SK-N-SH treated with all-trans-retinoic acid at 6 μM for 48 hours (cell line): ENCODE data around the gene TBCD.

ENCODE experiments used
- BACH2 ChIP-seq: fragments of 250-450 bp; sonication (Bioruptor Pico); IDR thresholded peaks from 2 replicates; pipeline ENCODE4 v1.9.0; 2021; ENCODE audit warnings: mild to moderate bottlenecking, borderline replicate concordance
- CREB5 ChIP-seq: fragments of 250-450 bp; sonication (Bioruptor Pico); IDR thresholded peaks from 2 replicates; pipeline ENCODE4 v1.5.1; 2020; ENCODE audit warnings: low read depth, mild to moderate bottlenecking, moderate library complexity
- PPARA ChIP-seq: fragments of 250-450 bp; sonication (Bioruptor Pico); IDR thresholded peaks from 2 replicates; pipeline ENCODE4 v1.5.0; 2020; ENCODE audit warnings: mild to moderate bottlenecking, borderline replicate concordance
- SNAI2 ChIP-seq: fragments of 250-450 bp; sonication (Bioruptor Pico); IDR thresholded peaks from 2 replicates; pipeline ENCODE4 v1.5.0; 2020; ENCODE audit warnings: mild to moderate bottlenecking, moderate library complexity
- TCF4 ChIP-seq: fragments of 250-450 bp; sonication (Bioruptor Pico); IDR thresholded peaks from 2 replicates; pipeline ENCODE4 v1.8.0; 2021; ENCODE audit warnings: mild to moderate bottlenecking, moderate library complexity, borderline replicate concordance
- ZFP3 ChIP-seq: fragments of 250-450 bp; sonication (Bioruptor Pico); IDR thresholded peaks from 2 replicates; pipeline ENCODE4 v1.5.0; 2020; ENCODE audit warnings: mild to moderate bottlenecking, moderate library complexity
- ZFP30 ChIP-seq: fragments of 450-650 bp; formaldehyde crosslinking; IDR thresholded peaks from 2 replicates; pipeline ENCODE4 v1.5.0; 2022; ENCODE audit warnings: mild to moderate bottlenecking, moderate library complexity
- ZNF565 ChIP-seq: fragments of 450-650 bp; formaldehyde crosslinking; conservative IDR thresholded peaks from 2 replicates; pipeline ENCODE4 v1.5.0; 2020; ENCODE audit warnings: low read depth, mild to moderate bottlenecking, moderate library complexity
- ZNF70 ChIP-seq: fragments of 450-650 bp; formaldehyde crosslinking; IDR thresholded peaks from 2 replicates; pipeline ENCODE4 v1.5.0; 2020; ENCODE audit warnings: mild to moderate bottlenecking, moderate library complexity
- TF ChIP-seq, protein P1 (sequence below): fragments of 250-450 bp; sonication (Bioruptor Pico); IDR thresholded peaks from 2 replicates; pipeline ENCODE4 v1.8.0; 2020; ENCODE audit warnings: mild to moderate bottlenecking, moderate library complexity, borderline replicate concordance
- TF ChIP-seq, protein P2 (sequence below): fragments of 250-450 bp; sonication (Bioruptor Pico); IDR thresholded peaks from 2 replicates; pipeline ENCODE4 v1.5.1; 2021; ENCODE audit warnings: mild to moderate bottlenecking, moderate library complexity

DNA sequence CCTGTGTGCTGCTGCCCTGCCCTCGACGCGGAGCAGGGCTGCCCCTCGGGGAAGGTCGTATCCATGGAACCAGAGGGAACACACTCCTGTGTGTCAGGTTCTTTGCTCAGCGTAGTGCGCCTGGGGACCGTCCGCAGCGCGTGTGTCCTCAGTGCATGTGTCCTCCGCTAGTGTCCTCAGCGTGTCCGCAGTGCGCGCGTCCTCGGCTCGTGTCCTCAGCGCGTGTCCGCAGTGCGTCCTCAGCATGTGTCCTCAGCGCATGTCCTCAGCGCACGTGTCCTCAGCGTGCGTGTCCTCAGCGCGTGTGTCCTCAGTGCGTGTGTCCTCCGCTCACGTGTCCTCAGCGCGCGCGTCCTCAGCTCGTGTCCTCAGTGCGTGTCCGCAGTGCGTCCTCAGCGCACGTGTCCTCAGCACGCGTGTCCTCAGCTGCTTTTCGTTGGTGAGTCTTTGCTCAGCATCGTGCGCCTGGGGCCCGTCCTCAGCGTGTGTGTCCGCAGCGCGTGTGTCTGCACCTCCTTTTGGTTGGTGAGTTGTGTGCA, 147.2 kb downstream of the TBCD start:
- TF ChIP-seq TCF4, result no peak
- no peak for TF ChIP-seq ZNF565 (CRISPR knock-in tag)
- no peak for TF ChIP-seq ZFP3 (CRISPR knock-in tag)
- no peak for TF ChIP-seq SNAI2 (CRISPR knock-in tag)
- TF ChIP-seq CREB5 (CRISPR knock-in tag), result no peak
- TF ChIP-seq ZNF70 (CRISPR knock-in tag), result no peak
- TF ChIP-seq BACH2 (CRISPR knock-in tag), result no peak
- TF ChIP-seq PPARA, result no peak
- no peak for TF ChIP-seq ZFP30
- TF ChIP-seq, protein P1, sequence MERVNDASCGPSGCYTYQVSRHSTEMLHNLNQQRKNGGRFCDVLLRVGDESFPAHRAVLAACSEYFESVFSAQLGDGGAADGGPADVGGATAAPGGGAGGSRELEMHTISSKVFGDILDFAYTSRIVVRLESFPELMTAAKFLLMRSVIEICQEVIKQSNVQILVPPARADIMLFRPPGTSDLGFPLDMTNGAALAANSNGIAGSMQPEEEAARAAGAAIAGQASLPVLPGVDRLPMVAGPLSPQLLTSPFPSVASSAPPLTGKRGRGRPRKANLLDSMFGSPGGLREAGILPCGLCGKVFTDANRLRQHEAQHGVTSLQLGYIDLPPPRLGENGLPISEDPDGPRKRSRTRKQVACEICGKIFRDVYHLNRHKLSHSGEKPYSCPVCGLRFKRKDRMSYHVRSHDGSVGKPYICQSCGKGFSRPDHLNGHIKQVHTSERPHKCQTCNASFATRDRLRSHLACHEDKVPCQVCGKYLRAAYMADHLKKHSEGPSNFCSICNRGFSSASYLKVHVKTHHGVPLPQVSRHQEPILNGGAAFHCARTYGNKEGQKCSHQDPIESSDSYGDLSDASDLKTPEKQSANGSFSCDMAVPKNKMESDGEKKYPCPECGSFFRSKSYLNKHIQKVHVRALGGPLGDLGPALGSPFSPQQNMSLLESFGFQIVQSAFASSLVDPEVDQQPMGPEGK (CRISPR knock-in tag), result no peak
- TF ChIP-seq, protein P2, sequence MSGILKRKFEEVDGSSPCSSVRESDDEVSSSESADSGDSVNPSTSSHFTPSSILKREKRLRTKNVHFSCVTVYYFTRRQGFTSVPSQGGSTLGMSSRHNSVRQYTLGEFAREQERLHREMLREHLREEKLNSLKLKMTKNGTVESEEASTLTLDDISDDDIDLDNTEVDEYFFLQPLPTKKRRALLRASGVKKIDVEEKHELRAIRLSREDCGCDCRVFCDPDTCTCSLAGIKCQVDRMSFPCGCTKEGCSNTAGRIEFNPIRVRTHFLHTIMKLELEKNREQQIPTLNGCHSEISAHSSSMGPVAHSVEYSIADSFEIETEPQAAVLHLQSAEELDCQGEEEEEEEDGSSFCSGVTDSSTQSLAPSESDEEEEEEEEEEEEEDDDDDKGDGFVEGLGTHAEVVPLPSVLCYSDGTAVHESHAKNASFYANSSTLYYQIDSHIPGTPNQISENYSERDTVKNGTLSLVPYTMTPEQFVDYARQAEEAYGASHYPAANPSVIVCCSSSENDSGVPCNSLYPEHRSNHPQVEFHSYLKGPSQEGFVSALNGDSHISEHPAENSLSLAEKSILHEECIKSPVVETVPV (CRISPR knock-in tag), result no peak
